ENCODE data around the gene GATB. TPM values are rescaled to one million over a fixed set of nuclear protein-coding genes. Genes with fewer than 3 reads are reported as not detected.

The GATB gene
- total and polyA plus RNA-seq, 2 of the 4 experiments (the other 2 are of a cell fraction), result 18.7 to 20.3 TPM

- WGBS, 2 experiments (ENCODE audit: extremely low coverage in 2 of 2, insufficient read length in 1 of 2), result 100% methylated on average over 1 of the region's 7 CpGs; no CpG with 5 or more reads in 1 of the 2 experiments
Measured at GRCh38 chr4:151711646-151712045, 49.2 kb downstream of the GATB start.

More at GRCh38 chr4:151711646-151712045, 49.2 kb downstream of the GATB start:
- Histone ChIP-seq H2BK15ac (ENCODE audit: low read depth, low read length) (no peak overlapping the region), H2AK5ac (ENCODE audit: low read depth, low read length) (no peak overlapping the region), H3K36me3 (ENCODE audit: control insufficient read depth, insufficient read depth, low read length) (peaks cover 3% of the 10 kb centered on the region; the same call in 1 of the 2 replicates), H3K4me3 (ENCODE audit: insufficient read depth, low read depth, low read length) (no peak overlapping the region), H4K8ac (ENCODE audit: low read depth in 2 of 2, low read length in 2 of 2) (no peak overlapping the region), H3K23ac (ENCODE audit: low read depth, low read length) (no peak overlapping the region), H2BK20ac (ENCODE audit: low read depth, low read length) (no peak overlapping the region), H3K4me2 (ENCODE audit: low read depth, low read length) (no peak overlapping the region), H3K18ac (ENCODE audit: low read depth, low read length) (no peak overlapping the region), H2AK9ac (replicated peaks; ENCODE audit: low read depth, low read length, poor library complexity) (no peak overlapping the region), H2BK120ac (ENCODE audit: low read depth, low read length) (no peak overlapping the region), H3K4ac (ENCODE audit: low read depth, low read length) (no peak overlapping the region), H2BK5ac (ENCODE audit: low read depth, low read length, poor library complexity, severe bottlenecking) (no peak overlapping the region), H3K79me1 (ENCODE audit: low read depth in 1 of 2, low read length in 2 of 2) (no peaks in the 10 kb centered on the region; a peak in 1 of 4 replicates), H3K4me1 (ENCODE audit: control insufficient read depth, insufficient read depth, low read length) (no peaks in the 10 kb centered on the region), H3K56ac (ENCODE audit: extremely low read depth, insufficient read depth, low read length) (no peak overlapping the region), H2AFZ (replicated peaks; ENCODE audit: low read length, poor library complexity) (no peak overlapping the region), H3K27ac (ENCODE audit: insufficient read depth, low read length) (no peak overlapping the region), H3K9me3 (ENCODE audit: control insufficient read depth, insufficient read depth, low read length) (no peaks in the 10 kb centered on the region), H4K5ac (ENCODE audit: low read depth, low read length) (no peak overlapping the region), H3K27me3 (ENCODE audit: control insufficient read depth, insufficient read depth, low read length) (no peaks in the 10 kb centered on the region), H4K20me1 (ENCODE audit: insufficient read depth, low read length) (no peaks in the 10 kb centered on the region), H3K14ac (replicated peaks; ENCODE audit: low read depth, low read length) (no peak overlapping the region), H3K9me1 (ENCODE audit: insufficient read depth, low read length) (no peaks in the 10 kb centered on the region), H3K9ac (ENCODE audit: low read depth, low read length) (no peak overlapping the region), H4K91ac (ENCODE audit: insufficient read depth, low read depth, low read length) (no peak overlapping the region)
- intact Hi-C loops (cut with micrococcal nuclease), result no loop called here
- dilution Hi-C loops (cut with HindIII; ENCODE audit: low sequenced_read_pairs, unreplicated experiment), result no loop called here
- ATAC-seq (ENCODE audit: low read depth) (no peak), DNase-seq (no peak)
- no peak for TF ChIP-seq MAFK (IDR thresholded peaks at IDR 0.05; ENCODE audit: low read depth, low read length)
- TF ChIP-seq CEBPB (IDR thresholded peaks at IDR 0.05; ENCODE audit: low read depth, low read length), result no peak
- TF ChIP-seq MXI1 (IDR thresholded peaks at IDR 0.05; ENCODE audit: borderline replicate concordance, low read depth, low read length), result no peak
- no peak for TF ChIP-seq BHLHE40 (IDR thresholded peaks at IDR 0.05; ENCODE audit: low read depth, low read length)
- TF ChIP-seq FOS (IDR thresholded peaks at IDR 0.05; ENCODE audit: low read depth, low read length), result no peak
- TF ChIP-seq ELK1 (IDR thresholded peaks at IDR 0.05; ENCODE audit: borderline replicate concordance, low read depth, low read length), result no peak
- TF ChIP-seq POLR2A (IDR thresholded peaks at IDR 0.05; ENCODE audit: low read depth, low read length), result no peak
- no peak for TF ChIP-seq RFX5 (IDR thresholded peaks at IDR 0.05; ENCODE audit: low read depth, low read length)
- TF ChIP-seq NFE2L2 (IDR thresholded peaks at IDR 0.05; ENCODE audit: low read depth, low read length), result no peak
- no peak for TF ChIP-seq MAZ (IDR thresholded peaks at IDR 0.05; ENCODE audit: borderline replicate concordance, low read depth, low read length)
- in situ Hi-C loops (cut with MboI; ENCODE audit: low sequenced_read_pairs), result no loop called here
- POLR2A ChIA-PET (ENCODE audit: unreplicated experiment), result no interaction called here
- no TSS peak for BruUV-seq (replicated peaks)
- CTCF ChIA-PET, result interaction anchor here (1.2 kb wide), 1 partner anchor 9 kb away, joined by 3 read pairs; no protein-coding TSS in a partner anchor

All from IMR-90 (cell line).